ENCODE data around the gene CDX2. TPM values are rescaled to one million over a fixed set of nuclear protein-coding genes. Genes with fewer than 3 reads are reported as not detected.
"Not testable (repeated sequence)": the region's sequence is repeated elsewhere in the genome, so short reads cannot be mapped to it uniquely, and the experiment has no call there.

Gene CDX2
- total and polyA plus RNA-seq, 2 donors (not counting 1 experiment from before 2014, with no cell fraction given), result not detected

DNA sequence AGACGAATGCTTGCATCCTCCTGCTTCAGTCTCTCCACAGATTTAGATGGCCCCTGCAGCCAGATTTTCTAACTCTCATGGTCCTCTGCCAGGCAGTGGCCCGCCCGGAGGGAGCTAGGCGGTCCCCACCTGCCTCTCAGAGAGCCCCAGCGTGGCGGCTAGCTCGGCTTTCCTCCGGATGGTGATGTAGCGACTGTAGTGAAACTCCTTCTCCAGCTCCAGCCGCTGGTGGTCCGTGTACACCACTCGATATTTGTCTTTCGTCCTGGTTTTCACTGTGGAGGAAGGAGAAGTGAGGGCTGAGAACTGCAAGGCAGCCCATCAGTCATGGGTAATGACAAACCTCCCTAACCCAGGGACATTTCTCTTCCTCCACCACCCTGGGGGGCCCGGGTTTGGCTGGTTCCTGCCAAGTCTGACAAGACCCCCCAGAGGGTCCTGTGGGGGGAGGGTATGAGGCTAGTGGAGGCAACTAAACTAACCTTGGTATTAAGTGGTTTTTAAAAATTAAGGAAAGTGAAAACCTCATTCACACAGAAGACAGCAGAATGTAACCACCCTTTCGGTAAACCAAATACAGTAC is 4.3 kb downstream of the CDX2 start:
- TF ChIP-seq, protein P1, sequence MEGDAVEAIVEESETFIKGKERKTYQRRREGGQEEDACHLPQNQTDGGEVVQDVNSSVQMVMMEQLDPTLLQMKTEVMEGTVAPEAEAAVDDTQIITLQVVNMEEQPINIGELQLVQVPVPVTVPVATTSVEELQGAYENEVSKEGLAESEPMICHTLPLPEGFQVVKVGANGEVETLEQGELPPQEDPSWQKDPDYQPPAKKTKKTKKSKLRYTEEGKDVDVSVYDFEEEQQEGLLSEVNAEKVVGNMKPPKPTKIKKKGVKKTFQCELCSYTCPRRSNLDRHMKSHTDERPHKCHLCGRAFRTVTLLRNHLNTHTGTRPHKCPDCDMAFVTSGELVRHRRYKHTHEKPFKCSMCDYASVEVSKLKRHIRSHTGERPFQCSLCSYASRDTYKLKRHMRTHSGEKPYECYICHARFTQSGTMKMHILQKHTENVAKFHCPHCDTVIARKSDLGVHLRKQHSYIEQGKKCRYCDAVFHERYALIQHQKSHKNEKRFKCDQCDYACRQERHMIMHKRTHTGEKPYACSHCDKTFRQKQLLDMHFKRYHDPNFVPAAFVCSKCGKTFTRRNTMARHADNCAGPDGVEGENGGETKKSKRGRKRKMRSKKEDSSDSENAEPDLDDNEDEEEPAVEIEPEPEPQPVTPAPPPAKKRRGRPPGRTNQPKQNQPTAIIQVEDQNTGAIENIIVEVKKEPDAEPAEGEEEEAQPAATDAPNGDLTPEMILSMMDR (IDR thresholded peaks at IDR 0.05), result no peak
- no peak for TF ChIP-seq EZH2 (IDR thresholded peaks at IDR 0.05; ENCODE audit: borderline replicate concordance, insufficient read depth, low read depth, low read length, poor library complexity, severe bottlenecking)
- Histone ChIP-seq H3K27ac (ENCODE audit: low read length in 2 of 2) (no peak overlapping the region), H3K27me3 (replicated peaks in 1 of 4; ENCODE audit: control extremely low read depth in 1 of 4, control insufficient read depth in 3 of 4, insufficient read depth in 4 of 4, low read length in 3 of 4) (peaks cover 0 to 93% (median 65%) of the 10 kb centered on the region in 4 experiments), H3K9me3 (ENCODE audit: control extremely low read depth in 1 of 3, control insufficient read depth in 2 of 3, insufficient read depth in 1 of 3, low read length in 2 of 3) (peaks cover 0 to 51% (median 0%) of the 10 kb centered on the region in 3 donors), H3K4me1 (ENCODE audit: control insufficient read depth in 2 of 2, insufficient read depth in 2 of 2, low read length in 2 of 2) (peaks cover 51 to 61% of the 10 kb centered on the region in 2 donors), H3K79me2 (ENCODE audit: control insufficient read depth, insufficient read depth, low read length) (no peaks in the 10 kb centered on the region), H3K4me3 (ENCODE audit: control extremely low read depth in 1 of 5, extremely low read depth in 1 of 5, insufficient read depth in 1 of 5, low read depth in 2 of 5, low read length in 4 of 5) (no peak overlapping the region), H3K4me2 (replicated peaks; ENCODE audit: low read depth, low read length, poor library complexity, severe bottlenecking) (no peak overlapping the region), H2AFZ (ENCODE audit: insufficient read depth, low read depth, low read length, poor library complexity, severe bottlenecking) (no peak overlapping the region), H4K20me1 (ENCODE audit: control insufficient read depth, insufficient read depth, low read length, poor library complexity, severe bottlenecking) (no peaks in the 10 kb centered on the region), H3K9ac (ENCODE audit: low read length) (no peak overlapping the region), H3K36me3 (replicated peaks in 1 of 2; ENCODE audit: control extremely low read depth in 1 of 2, control insufficient read depth in 1 of 2, extremely low read depth in 1 of 2, insufficient read depth in 2 of 2, low read length in 1 of 2) (no peaks in the 10 kb centered on the region)
- ChIA-PET POLR2A (no interaction called here), CTCF (interaction anchor here (0.7 to 2.2 kb wide), 3 partner anchors 11 to 603 kb away, joined by 3 to 12 read pairs (median 4); no protein-coding TSS in a partner anchor)
- Mint-ChIP-seq H3K27ac (no peak overlapping the region), H3K9me3 (ENCODE audit: insufficient read depth) (no peaks in the 10 kb centered on the region), H3K27me3 (peaks cover 75% of the 10 kb centered on the region), H3K4me3 (no peak overlapping the region), H3K4me1 (peaks cover 44% of the 10 kb centered on the region)
- no peak for ATAC-seq (ENCODE audit: low read depth)
- intact Hi-C loops (cut with micrococcal nuclease), result loop anchor here (5.0 kb wide), 1 partner anchor 43 kb away; no protein-coding TSS in a partner anchor
- 34% methylated on average over 6 of the region's 15 CpGs for WGBS (ENCODE audit: insufficient coverage)
- no peak for DNase-seq

DNA sequence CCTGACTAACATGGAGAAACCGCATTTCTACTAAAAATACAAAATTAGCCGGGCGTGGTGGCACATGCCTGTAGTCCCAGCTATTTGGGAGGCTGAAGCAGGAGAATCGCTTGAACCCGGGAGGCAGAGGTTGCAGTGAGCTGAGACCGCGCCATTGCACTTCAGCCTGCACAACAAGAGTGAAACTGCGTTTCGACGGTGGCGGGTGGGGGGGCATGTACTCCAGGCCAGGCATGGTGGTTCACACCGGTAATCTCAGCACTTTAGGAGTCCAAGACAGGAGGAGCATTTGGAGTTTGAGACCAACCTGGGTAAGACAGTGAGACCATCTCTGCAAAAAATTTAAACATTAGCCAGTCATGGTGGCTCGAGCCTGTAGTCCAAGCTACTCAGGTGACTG is 4.9 kb downstream of the CDX2 start:
- H4K20me1 ChIP-seq (ENCODE audit: control insufficient read depth, insufficient read depth, low read length, poor library complexity, severe bottlenecking); H3K9me3 Mint-ChIP-seq (ENCODE audit: insufficient read depth); H3K4me2 ChIP-seq (replicated peaks; ENCODE audit: low read depth, low read length, poor library complexity, severe bottlenecking); H3K27ac ChIP-seq (ENCODE audit: low read length in 2 of 2); H3K4me3 ChIP-seq (ENCODE audit: control extremely low read depth in 1 of 5, extremely low read depth in 1 of 5, insufficient read depth in 1 of 5, low read depth in 2 of 5, low read length in 4 of 5); H3K27ac Mint-ChIP-seq; H3K9ac ChIP-seq (ENCODE audit: low read length); POLR2A ChIA-PET; H3K4me3 Mint-ChIP-seq; H2AFZ ChIP-seq (ENCODE audit: insufficient read depth, low read depth, low read length, poor library complexity, severe bottlenecking); H3K36me3 ChIP-seq (replicated peaks in 1 of 2; ENCODE audit: control extremely low read depth in 1 of 2, control insufficient read depth in 1 of 2, extremely low read depth in 1 of 2, insufficient read depth in 2 of 2, low read length in 1 of 2); ATAC-seq (ENCODE audit: low read depth); intact Hi-C loops (cut with micrococcal nuclease); DNase-seq; H3K79me2 ChIP-seq (ENCODE audit: control insufficient read depth, insufficient read depth, low read length): not testable (repeated sequence)
- Histone ChIP-seq H3K27me3 (replicated peaks in 1 of 4; ENCODE audit: control extremely low read depth in 1 of 4, control insufficient read depth in 3 of 4, insufficient read depth in 4 of 4, low read length in 3 of 4) (peaks cover 0 to 93% (median 64%) of the 10 kb centered on the region in 4 experiments), H3K4me1 (ENCODE audit: control insufficient read depth in 2 of 2, insufficient read depth in 2 of 2, low read length in 2 of 2) (peaks cover 48 to 55% of the 10 kb centered on the region in 2 donors), H3K9me3 (ENCODE audit: control extremely low read depth in 1 of 3, control insufficient read depth in 2 of 3, insufficient read depth in 1 of 3, low read length in 2 of 3) (peaks cover 0 to 54% (median 0%) of the 10 kb centered on the region in 3 donors)
- Mint-ChIP-seq H3K4me1 (peaks cover 38% of the 10 kb centered on the region), H3K27me3 (peaks cover 75% of the 10 kb centered on the region)
- CTCF ChIA-PET, result interaction anchor here (0.7 to 2.2 kb wide), 2 partner anchors 10 to 602 kb away, joined by 3 to 12 read pairs; no protein-coding TSS in a partner anchor
- 65% methylated on average over 12 of the region's 13 CpGs for WGBS (ENCODE audit: insufficient coverage)

Measured in B cell (primary cell).